RCC 7860 (cell line): ENCODE results near the gene DNAJC16.
"Not testable (repeated sequence)": the region's sequence is repeated elsewhere in the genome, so short reads cannot be mapped to it uniquely, and the experiment has no call there.

ENCODE experiments used
- DNase-seq: peaks from one replicate; pipeline ENCODE4 v3.0.0-alpha.2; 2015; ENCODE audit warnings: low spot score
- FAIRE-seq: peaks from 2 replicates; lab custom pipeline; 2012; peaks lifted over from hg19 to GRCh38; lab: Jason Lieb, UNC

The DNAJC16 gene

GRCh38 chr1:15526490-15527339 lies at the start of gene DNAJC16:
DNAJC16 (plus strand) TSS chr1:15526848; CDS start chr1:15529106, 2,258 bp downstream.
- peak; percentile 95 for FAIRE-seq
- peak; percentile 100 for DNase-seq

GRCh38 chr1:15476927-15477326 lies 49.7 kb upstream of the DNAJC16 start:
- no peak for FAIRE-seq
- no peak for DNase-seq

DNA sequence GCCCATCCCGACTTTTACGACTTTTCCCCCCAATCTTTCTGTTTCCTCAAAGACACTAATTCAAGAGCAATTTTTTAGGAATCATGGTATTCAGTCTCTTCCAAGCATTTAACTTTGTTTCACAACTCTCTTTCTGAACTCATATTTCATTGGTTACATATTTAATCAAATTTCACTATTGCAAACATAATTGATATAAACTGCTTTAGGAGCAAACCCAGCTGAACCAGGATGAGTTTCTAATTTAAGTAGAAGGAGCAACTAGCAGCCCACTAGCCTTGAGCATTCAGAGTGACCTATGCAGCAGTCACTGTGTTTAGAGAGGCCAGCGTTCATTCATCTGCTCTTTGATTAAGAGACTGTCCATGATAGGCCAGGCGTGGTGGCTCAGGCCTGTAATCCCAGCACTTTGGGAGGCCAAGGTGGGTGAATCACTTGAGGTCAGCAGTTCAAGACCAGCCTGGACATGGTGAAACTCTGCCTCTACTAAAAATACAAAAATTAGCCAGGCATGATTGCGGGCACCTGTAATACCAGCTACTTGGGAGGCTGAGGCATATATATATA lies 48.9 kb upstream of the DNAJC16 start:
- DNase-seq, result no peak
- no peak for FAIRE-seq

DNA sequence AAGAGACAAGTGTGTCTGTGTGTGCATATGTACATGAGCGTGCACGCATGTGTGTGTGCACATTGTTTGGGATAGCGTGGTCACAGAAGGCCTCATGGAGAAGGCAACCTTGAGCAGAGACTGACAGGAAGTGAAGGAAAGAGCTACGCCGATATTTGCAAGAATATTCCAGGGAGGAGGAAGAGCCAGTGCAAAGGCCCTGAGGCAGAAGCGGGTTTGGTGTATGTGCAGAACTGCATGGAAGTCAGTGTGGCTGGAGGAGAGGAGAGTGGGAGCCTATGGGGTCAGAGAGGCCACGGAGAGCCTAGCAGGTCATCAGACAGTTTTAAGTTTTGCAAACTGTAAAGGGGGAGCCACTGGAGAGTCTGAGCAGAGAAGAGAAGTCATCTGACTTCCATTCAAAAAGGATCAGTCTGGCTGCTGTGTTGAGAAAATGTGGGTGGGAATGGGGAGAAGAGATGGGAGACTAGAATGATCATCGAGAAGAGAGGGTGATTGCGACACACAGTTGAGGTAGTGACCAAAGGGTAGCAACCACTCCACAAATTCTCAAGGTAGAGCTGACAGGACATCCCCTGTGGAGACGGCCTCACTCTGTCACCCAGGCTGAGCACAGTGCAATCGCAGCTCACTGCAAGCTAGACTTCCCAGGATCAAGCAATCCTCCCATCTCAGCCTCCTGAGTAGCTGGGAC lies 46.8 kb upstream of the DNAJC16 start:
- DNase-seq (no peak), FAIRE-seq (no peak)

GRCh38 chr1:15482455-15482854 lies 44.2 kb upstream of the DNAJC16 start:
- not testable (repeated sequence) for DNase-seq, FAIRE-seq

GRCh38 chr1:15482983-15483543 lies 43.6 kb upstream of the DNAJC16 start:
- not testable (repeated sequence) for DNase-seq, FAIRE-seq

- no peak for DNase-seq
- no peak for FAIRE-seq
Measured at GRCh38 chr1:15483971-15484370, 42.7 kb upstream of the DNAJC16 start.

DNA sequence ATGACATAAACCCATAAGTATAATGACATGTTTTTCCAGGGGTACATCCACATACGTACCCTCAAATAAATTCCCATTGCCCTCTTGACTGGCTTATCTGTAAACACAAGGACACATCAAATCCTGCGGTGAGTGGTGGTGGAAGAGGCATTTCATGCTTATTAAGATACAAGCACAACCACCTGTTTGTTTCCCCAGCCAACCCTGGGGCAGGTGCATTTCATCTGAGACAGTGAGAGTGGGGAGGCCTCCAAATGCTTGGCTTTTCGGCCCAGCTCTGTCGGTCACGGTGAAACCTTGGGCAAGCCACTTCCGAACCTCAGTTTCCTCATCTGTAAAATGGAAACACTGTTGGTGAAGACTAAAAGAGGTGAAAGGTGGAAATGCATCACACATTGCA lies 42.2 kb upstream of the DNAJC16 start:
- FAIRE-seq, DNase-seq: not testable (repeated sequence)

DNA sequence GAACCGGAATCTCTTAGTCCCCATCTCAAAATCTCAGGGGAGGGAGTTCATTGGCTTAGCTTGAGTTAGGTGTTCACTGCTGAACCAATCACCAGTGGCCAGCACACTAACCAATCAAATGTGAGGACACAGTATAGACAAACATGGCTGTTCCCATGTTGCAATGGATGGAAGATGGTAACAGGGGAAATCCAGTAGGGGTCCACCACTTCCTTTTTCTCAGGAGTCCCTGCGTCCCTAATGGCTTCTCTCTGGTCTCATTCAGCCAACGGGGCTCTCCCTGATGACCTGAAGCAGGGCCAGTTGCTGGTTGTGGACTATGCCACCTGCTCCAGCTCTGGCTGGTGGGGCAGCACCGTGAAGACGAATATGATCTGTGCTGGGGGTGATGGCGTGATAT lies 41.0 kb upstream of the DNAJC16 start:
- no peak for DNase-seq

GRCh38 chr1:15486844-15487610 lies 39.6 kb upstream of the DNAJC16 start:
- not testable (repeated sequence) for DNase-seq, FAIRE-seq

More for the DNA sequence above, 41.0 kb upstream of the DNAJC16 start:
- no peak for FAIRE-seq

- FAIRE-seq (no peak), DNase-seq (no peak)
Measured at GRCh38 chr1:15488371-15488770, 38.3 kb upstream of the DNAJC16 start.

DNA sequence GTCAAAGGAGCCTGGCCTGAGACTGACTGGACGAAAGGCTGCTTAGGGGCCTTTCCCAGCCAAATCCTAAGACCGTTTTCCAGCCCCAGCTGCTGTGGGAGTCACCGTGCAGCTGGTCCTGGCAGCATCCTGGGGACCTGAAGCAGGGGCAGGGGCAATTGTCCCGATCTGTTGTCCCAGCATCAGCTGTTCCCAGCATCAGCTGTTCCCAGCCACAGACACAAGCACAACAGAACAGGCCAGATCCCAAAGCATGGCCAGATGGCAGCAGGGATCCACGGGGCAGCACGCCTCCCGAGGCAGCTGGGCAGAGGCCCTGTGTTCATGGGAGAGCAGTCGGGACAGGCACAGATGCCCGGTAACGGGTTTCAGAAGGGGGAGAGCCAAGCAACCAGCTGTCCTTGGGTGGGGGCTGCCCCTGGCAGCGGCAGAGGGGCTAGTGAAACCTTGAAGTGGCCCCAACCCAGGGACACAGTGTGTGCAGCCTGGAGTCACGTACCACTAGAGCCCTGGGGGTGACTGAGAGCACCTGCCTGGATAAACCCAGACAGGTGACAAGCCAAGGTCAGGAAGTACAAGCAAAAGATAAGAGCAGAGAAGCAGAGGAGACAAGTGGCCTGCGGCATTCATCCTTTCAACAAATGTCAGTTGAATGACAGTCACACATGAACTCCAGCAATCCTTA lies 37.5 kb upstream of the DNAJC16 start:
- DNase-seq, result no peak
- FAIRE-seq, result no peak

DNA sequence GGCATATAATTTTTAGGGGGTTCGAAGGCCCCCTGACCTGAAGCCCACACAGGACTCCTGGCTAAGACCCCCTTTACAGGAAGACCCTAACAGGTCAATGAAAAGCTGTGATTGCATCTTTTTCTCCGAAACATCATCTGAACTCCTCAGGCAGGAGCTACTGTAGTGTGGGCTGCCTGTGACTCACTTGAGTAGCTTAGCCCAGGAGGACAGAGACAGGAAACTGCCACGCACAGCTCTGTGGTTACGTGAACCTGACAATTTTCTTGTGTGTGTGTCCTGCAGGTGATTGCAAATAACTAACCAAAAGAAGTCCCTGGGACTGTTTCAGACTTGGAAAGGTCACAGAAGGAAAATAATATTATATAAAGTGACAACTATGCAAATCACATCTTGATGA lies 35.6 kb upstream of the DNAJC16 start:
- not testable (repeated sequence) for FAIRE-seq, DNase-seq

- DNase-seq (no peak), FAIRE-seq (no peak)
Measured at GRCh38 chr1:15492596-15492995, 34.1 kb upstream of the DNAJC16 start.

GRCh38 chr1:15493869-15494390 lies 32.7 kb upstream of the DNAJC16 start:
- FAIRE-seq (no peak), DNase-seq (no peak)

GRCh38 chr1:15500184-15501178 lies 26.2 kb upstream of the DNAJC16 start:
- FAIRE-seq, result no peak

GRCh38 chr1:15501208-15502032 lies 25.2 kb upstream of the DNAJC16 start:
- FAIRE-seq, result peak; percentile 11

More at GRCh38 chr1:15500184-15501178, 26.2 kb upstream of the DNAJC16 start:
- DNase-seq, result no peak

DNA sequence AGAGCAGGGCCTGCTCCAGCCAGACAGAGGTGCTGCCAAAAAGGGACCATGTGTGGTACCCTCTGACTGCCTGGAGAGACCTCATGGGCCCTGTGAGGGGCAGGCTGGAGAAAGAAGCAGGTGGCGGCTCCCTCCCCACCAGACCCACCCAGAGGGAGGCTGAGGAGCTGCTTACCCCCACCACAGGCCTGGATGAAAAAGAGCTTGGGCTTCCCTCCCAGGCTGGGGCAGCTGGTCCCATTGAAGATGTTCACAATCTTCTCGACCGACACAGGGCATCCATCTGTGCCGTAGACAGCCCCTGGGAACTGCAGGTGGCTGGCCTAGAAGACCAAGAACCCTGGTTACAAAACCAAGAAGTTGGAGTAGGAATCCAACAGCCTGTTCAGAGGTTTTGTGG lies 22.2 kb upstream of the DNAJC16 start:
- no peak for FAIRE-seq
- no peak for DNase-seq

More at GRCh38 chr1:15501208-15502032, 25.2 kb upstream of the DNAJC16 start:
- peak; percentile 17 for DNase-seq
